IPS DF 4.7 (cell line): ENCODE data around the gene SLC4A1.

ENCODE experiments used
- DNase-seq: peaks from one replicate; pipeline ENCODE4 v3.0.0-alpha.2; 2013; ENCODE audit warnings: low spot score; ENCODE audit errors: extremely low read depth

Gene SLC4A1

GRCh38 chr17:44206825-44207155, 61.1 kb downstream of the SLC4A1 start:
- no peak for DNase-seq

DNA sequence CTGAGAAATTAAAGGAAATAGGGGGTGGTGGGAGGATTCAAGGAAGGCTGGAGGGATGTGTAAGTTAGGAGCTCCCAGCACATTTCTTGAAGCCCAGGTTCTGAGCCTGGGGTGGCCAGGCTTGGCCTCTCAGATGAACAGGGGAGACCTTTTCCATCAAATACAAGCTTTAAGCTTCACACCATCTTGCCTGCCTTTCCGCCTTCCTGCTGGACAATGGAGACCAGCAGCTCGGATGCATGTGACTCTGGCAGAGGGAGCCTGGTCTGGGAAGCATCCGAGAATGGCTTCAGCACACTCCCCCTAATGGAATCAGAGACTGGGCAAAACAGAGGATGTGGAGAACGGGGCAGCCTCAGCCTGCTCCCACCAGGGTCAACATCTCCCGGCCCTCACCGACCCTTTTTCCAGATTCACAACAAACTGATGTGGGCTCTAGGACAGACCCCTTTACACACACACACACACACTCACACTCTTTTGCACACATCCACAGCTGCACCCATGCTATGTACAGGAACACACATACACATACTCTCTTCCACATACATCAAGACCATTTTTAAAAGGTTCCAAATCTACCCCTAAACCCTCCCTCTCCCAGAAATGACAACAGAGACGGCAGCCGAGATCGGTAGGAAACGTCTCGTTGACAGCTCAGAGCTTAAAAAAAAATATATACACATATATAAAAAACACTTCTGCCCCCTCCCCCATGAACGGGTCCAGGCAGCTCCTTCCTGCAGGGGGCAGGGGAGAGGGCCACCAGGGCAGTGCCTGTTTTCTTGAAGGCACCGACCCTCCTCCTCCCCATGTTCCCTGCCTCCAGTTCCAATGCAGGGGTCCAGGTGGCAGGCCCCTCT, 61.7 kb downstream of the SLC4A1 start:
- no peak for DNase-seq

GRCh38 chr17:44204441-44204882, 63.5 kb downstream of the SLC4A1 start:
- DNase-seq = no peak

DNA sequence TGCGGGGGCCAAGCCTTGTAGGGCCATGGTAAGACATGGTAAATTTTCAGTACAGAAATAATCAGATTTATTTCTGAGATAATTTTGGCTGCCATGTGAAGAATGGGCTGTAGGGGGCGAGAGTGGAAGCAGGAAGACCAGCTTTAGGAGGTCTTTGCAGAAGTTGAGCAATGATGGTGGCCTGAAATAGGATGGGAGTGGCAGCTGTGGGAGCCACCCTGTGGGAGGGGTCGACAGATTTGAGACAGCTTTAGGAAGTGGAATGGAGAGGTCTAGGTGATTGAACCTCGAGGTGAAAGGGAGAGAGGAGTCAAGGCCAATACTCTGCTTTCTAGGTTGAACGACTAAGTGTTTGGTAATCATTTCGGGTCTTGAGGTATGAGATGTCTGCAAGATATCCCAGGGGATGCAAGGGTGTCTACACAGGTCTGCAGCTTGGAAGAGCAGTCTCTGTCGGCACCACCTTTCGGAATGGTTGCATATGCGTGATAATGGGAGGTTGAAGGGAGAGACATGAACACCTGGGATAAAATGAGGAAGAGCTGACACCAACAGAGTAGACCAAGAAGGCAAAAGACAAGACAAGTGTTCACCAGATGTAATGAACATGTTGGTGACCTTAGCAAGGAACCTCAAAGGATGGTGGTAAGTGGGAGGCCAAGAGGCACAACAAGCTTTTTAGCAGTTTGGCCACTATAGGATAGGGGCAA, 64.0 kb downstream of the SLC4A1 start:
- no peak for DNase-seq

GRCh38 chr17:44202756-44203155, 65.2 kb downstream of the SLC4A1 start:
- no peak for DNase-seq

DNA sequence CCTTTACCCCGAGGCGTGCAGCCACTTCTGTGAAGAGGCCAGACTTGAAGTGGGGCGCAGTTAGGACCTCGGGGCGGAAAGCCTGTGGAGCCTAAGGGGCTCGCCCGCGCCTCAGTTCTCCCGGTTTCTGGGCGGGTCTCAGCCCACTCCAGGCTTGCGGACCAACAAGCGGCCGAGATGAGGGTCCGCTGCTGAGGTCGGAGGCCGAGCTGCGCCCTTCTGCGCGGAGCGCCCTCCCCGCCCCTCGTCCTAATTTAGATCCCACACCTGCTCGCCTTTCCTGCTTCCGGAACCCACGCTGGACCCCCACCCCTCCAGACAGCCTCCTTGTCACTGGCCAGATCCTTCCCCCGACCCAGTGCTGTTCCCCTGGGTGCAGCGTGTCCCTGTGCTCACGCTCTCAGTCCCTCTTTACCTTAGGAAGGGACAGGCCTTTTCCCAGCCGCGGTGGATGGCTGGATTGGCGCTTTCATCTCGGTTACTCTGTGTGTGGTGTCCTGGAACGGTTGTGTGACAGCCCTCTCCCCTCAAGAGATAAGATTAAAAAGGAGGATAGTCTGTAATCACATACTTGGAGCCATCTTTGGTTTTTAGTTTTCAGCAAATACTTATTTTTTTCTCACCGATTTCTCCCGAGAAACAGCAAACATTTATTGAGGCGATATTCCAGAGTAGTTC, 67.3 kb downstream of the SLC4A1 start:
- no peak for DNase-seq

GRCh38 chr17:44199553-44200477, 68.1 kb downstream of the SLC4A1 start, which contains the start of gene ATXN7L3:
Gene ATXN7L3, minus strand, starts transcription at chr17:44199884. Its CDS starts 1,814 bp downstream, at chr17:44198070.
- no peak for DNase-seq

DNA sequence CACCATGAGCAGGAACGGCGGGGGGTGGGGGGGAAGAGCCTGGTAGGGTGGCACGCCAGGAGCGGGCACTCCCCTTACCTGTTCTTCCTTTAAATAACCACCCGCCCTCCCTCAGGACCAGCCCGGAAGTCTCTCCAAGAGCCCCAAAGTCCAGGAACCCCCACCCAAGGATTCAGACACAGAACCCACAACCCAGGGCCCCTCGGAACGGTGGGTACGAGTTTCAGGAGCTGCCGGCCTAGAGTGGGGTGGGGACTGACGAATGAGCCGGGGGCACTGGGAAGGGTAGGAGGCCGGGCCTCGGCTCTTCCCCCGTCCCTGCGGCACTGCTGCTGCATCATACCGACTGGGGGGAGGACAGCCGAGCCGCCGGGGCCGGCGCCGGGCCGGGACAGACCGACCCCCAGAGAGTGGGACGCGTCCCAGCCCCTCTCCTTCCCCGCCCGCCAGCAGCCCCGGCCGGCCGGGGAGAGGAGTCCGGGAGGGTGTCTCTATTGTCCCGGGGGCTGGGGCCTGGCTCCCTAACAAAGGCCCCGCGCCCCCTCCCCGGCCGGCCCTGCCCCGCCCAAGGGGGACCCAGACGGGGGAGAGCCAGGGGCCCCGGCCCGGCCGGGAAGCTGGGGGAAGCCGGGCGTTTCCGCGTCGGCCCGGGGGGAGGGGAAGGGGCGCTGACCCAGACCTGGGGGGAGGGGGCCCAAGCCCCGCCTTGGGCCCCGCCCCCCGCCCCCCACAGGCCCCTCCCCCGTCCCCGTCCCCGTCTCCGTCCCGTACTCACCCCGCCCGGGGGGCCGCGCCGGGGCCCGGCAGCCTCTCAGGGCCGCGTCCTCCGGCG, 69.0 kb downstream of the SLC4A1 start:
- no peak for DNase-seq
